A549 (cell line): ENCODE measurements around the gene ZFHX3. TPM values are rescaled to one million over a fixed set of nuclear protein-coding genes. Genes with fewer than 3 reads are reported as not detected.
A peak's percentile ranks its signal among the peaks of the same experiment; 100 is the strongest.

Experiments
- ATAC-seq, 2 experiments: fragments of 200-7000 bp in 1 of 2; fragments of >200 bp in 1 of 2; cut with Nextera tagmentation in 1 of 2; cut with Tn5 transposase in 1 of 2; 3 replicates each; pipeline versions ENCODE4 v1.8.0 to v1.9.1; 2018 to 2020; ENCODE audit warnings: mild to moderate bottlenecking in 1 of 2, moderate library complexity in 1 of 2
- CTCF ChIA-PET: fragments of 300-600 bp; sonication (Branson Sonifier 250); formaldehyde crosslinking; extraction: SDS; loops from one replicate; lab custom pipeline; 2021; ENCODE audit warnings: antibody characterized with exemption, inconsistent platforms; lab: Yijun Ruan, JAX
- POLR2A ChIA-PET: fragments of 350-600 bp; formaldehyde crosslinking; extraction: SDS; loops from one replicate; lab custom pipeline; 2021; ENCODE audit warnings: antibody characterized with exemption, inconsistent platforms; lab: Yijun Ruan, JAX
- DNase-seq, 2 experiments: peaks; one replicate each; pipeline versions ENCODE4 v3.0.0 to v3.0.0-alpha.2; 2011 to 2016; ENCODE audit warnings: low read depth in 1 of 2, low spot score in 1 of 2
- FAIRE-seq: peaks from 2 replicates; lab custom pipeline; 2011; peaks lifted over from hg19 to GRCh38; lab: Jason Lieb, UNC
- H3K27ac ChIP-seq, 2 experiments: fragments of >200 bp; sonication (Bioruptor Twin); formaldehyde crosslinking; 3 replicates each; pipeline ENCODE4 v1.5.1; 2016 to 2017
- H3K4me1 ChIP-seq: fragments of >200 bp; sonication (Bioruptor Twin); formaldehyde crosslinking; 3 replicates; pipeline ENCODE4 v1.6.1; 2016
- H3K4me2 ChIP-seq: fragments of >200 bp; sonication (Bioruptor Twin); formaldehyde crosslinking; 3 replicates; pipeline ENCODE4 v1.6.1; 2016
- H3K4me3 ChIP-seq: fragments of >200 bp; sonication (Bioruptor Twin); formaldehyde crosslinking; 3 replicates; pipeline ENCODE4 v1.5.1; 2016
- H3K9me3 ChIP-seq: fragments of >200 bp; sonication (Bioruptor Twin); formaldehyde crosslinking; 3 replicates; pipeline ENCODE4 v1.6.1; 2016
- CBX8 ChIP-seq: fragments of 200-600 bp; sonication (generic); IDR thresholded peaks from 2 replicates; pipeline ENCODE4 v1.6.1; 2016
- CTCF ChIP-seq: fragments of >200 bp; sonication (Bioruptor Twin); formaldehyde crosslinking; IDR thresholded peaks from 3 replicates; pipeline ENCODE4 v1.5.1; 2016
- EHMT2 ChIP-seq: fragments of 200-600 bp; sonication (generic); IDR thresholded peaks from 2 replicates; pipeline ENCODE4 v1.6.1; 2016; ENCODE audit warnings: antibody characterized with exemption, low read depth, mild to moderate bottlenecking, moderate library complexity
- ELK1 ChIP-seq: fragments of 150-350 bp; IDR thresholded peaks from 2 replicates; pipeline ENCODE4 v1.6.1; 2014; ENCODE audit warnings: low read depth, mild to moderate bottlenecking, low read length
- HMGXB4 ChIP-seq: fragments of 250-450 bp; sonication (Bioruptor Pico); IDR thresholded peaks from 2 replicates; pipeline ENCODE4 v1.5.0; 2021; ENCODE audit warnings: mild to moderate bottlenecking, moderate library complexity, borderline replicate concordance
- HOXA7 ChIP-seq: fragments of 250-450 bp; sonication (Bioruptor Pico); IDR thresholded peaks from 2 replicates; pipeline ENCODE4 v1.5.0; 2020; ENCODE audit warnings: mild to moderate bottlenecking, moderate library complexity
- MAFK ChIP-seq: fragments of 450-650 bp; IDR thresholded peaks from 2 replicates; pipeline ENCODE4 v1.6.1; 2014; ENCODE audit not compliant: partially characterized antibody
- NPAS2 ChIP-seq: fragments of 250-450 bp; sonication (Bioruptor Pico); IDR thresholded peaks from 2 replicates; pipeline ENCODE4 v1.8.0; 2022; ENCODE audit warnings: mild to moderate bottlenecking, moderate library complexity, borderline replicate concordance
- POLR2AphosphoS2 ChIP-seq: conservative IDR thresholded peaks from 2 replicates; pipeline ENCODE4 v1.6.1; 2012; ENCODE audit warnings: low read length, improper control_type of control experiment, inconsistent platforms
- RAD21 ChIP-seq, 2 experiments: fragments of >200 bp in 1 of 2; sonication (Bioruptor Twin) in 1 of 2; formaldehyde crosslinking in 1 of 2; IDR thresholded peaks in 1 of 2; conservative IDR thresholded peaks in 1 of 2; 2 replicates in 1 of 2; 3 replicates in 1 of 2; pipeline ENCODE4 v1.6.1; 2012 to 2018; ENCODE audit warnings: inconsistent platforms in 1 of 2
- RARB ChIP-seq: fragments of 250-450 bp; sonication (Bioruptor Pico); IDR thresholded peaks from 2 replicates; pipeline ENCODE4 v1.8.0; 2021; ENCODE audit warnings: mild to moderate bottlenecking, moderate library complexity
- RFX5 ChIP-seq: fragments of 450-650 bp; IDR thresholded peaks from 2 replicates; pipeline ENCODE4 v1.7.1; 2014; ENCODE audit warnings: antibody characterized with exemption, mild to moderate bottlenecking, moderate library complexity
- RNF2 ChIP-seq: fragments of 200-600 bp; sonication (generic); IDR thresholded peaks from 2 replicates; pipeline ENCODE4 v1.6.1; 2016; ENCODE audit warnings: low read depth, mild to moderate bottlenecking, antibody characterized with exemption, moderate library complexity, borderline replicate concordance
- SMC3 ChIP-seq: fragments of >200 bp; sonication (Bioruptor Twin); formaldehyde crosslinking; IDR thresholded peaks from 3 replicates; pipeline ENCODE4 v1.6.1; 2018; ENCODE audit warnings: inconsistent platforms
- USF2 ChIP-seq: fragments of 450-650 bp; IDR thresholded peaks from 2 replicates; pipeline ENCODE4 v1.6.1; 2014; ENCODE audit warnings: antibody characterized with exemption
- WGBS: methylation state at CpG from one replicate; pipeline ENCODE4 v1.1.6; 2017; ENCODE audit errors: missing lambda C conversion rate; 5-methylcytosine and 5-hydroxymethylcytosine counted together
- polyA plus RNA-seq, 4 experiments: library from polyadenylated mRNA; depleted of rRNA in 3 of 4; stranded (reverse); fragments of >200 nt; fragmentation: RNase III in 1 of 4; extraction: RNeasy Plus Mini Kit Qiagen cat#74134 plus additional on column Dnase treatment in 1 of 4; gene quantifications; 2 replicates in 3 of 4; 3 replicates in 1 of 4; pipeline ENCODE4 v1.2.3, GENCODE V29; 2011 to 2017

ZFHX3 gene
- polyA plus RNA-seq, 2 of the 4 experiments (the other 2 are of a cell fraction): 3.9 to 6.5 TPM

GRCh38 chr16:72961863-72962262, 86.1 kb downstream of the ZFHX3 start:
- TF ChIP-seq EHMT2 (no peak), CTCF (no peak), RNF2 (no peak), MAFK (no peak), ELK1 (no peak), POLR2AphosphoS2 (no peak), HOXA7 (CRISPR knock-in tag) (no peak), RARB (no peak), CBX8 (no peak), RFX5 (no peak), HMGXB4 (CRISPR knock-in tag) (no peak)
- TF ChIP-seq, all 56 proteins: peak for 0
- H3K4me3 ChIP-seq: no peak overlapping the region
- ChIA-PET POLR2A (no interaction called here), CTCF (interaction anchor here (0.7 to 1.9 kb wide), 6 partner anchors 10 to 720 kb away, joined by 3 to 5 read pairs (median 3); no protein-coding TSS in a partner anchor)
- H3K4me2 ChIP-seq: no peak overlapping the region
- ATAC-seq (no peak), FAIRE-seq (no peak), DNase-seq (no peak)
- WGBS: 91% methylated on average over 9 of the region's 9 CpGs
- no peaks in the 10 kb centered on the region for H3K9me3 ChIP-seq
- H3K27ac ChIP-seq: no peak overlapping the region
- 0 out of 3 replicates have a peak, but pooled peaks cover 7% of the 10 kb centered on the region for H3K4me1 ChIP-seq

GRCh38 chr16:72961115-72961832, 86.7 kb downstream of the ZFHX3 start:
- H3K4me2 ChIP-seq: no peak overlapping the region
- WGBS: 93% methylated on average over 18 of the region's 20 CpGs
- ChIA-PET POLR2A (no interaction called here), CTCF (interaction anchor here (0.7 to 1.9 kb wide), 10 partner anchors 9 to 719 kb away, joined by 3 to 5 read pairs (median 3); no protein-coding TSS in a partner anchor)
- DNase-seq: peak in 1 of 2 experiments; percentile 32
- ATAC-seq: peak in 1 of 2 experiments; percentile 57; a peak in 3 of 6 replicates
- H3K27ac ChIP-seq: no peak overlapping the region
- FAIRE-seq: no peak
- TF ChIP-seq SMC3: 0 out of 3 replicates have a peak, but pooled peaks have one; percentile 10
- peak; percentile 45 to 58; a peak in 4 of 5 replicates for TF ChIP-seq RAD21 (conservative IDR thresholded peaks at IDR 0.05 in 1 of 2, IDR thresholded peaks at IDR 0.05 in 1 of 2)
- no peak for TF ChIP-seq NPAS2 (CRISPR knock-in tag)
- no peak for TF ChIP-seq USF2
- TF ChIP-seq CTCF: peak; percentile 22; the same call in 1 of the 3 replicates
- no peaks in the 10 kb centered on the region for H3K9me3 ChIP-seq
- H3K4me3 ChIP-seq: no peak overlapping the region
- H3K4me1 ChIP-seq: 0 out of 3 replicates have a peak, but pooled peaks cover 7% of the 10 kb centered on the region
